ENCODE measurements around the gene CAPN13.

CAPN13 gene

DNA sequence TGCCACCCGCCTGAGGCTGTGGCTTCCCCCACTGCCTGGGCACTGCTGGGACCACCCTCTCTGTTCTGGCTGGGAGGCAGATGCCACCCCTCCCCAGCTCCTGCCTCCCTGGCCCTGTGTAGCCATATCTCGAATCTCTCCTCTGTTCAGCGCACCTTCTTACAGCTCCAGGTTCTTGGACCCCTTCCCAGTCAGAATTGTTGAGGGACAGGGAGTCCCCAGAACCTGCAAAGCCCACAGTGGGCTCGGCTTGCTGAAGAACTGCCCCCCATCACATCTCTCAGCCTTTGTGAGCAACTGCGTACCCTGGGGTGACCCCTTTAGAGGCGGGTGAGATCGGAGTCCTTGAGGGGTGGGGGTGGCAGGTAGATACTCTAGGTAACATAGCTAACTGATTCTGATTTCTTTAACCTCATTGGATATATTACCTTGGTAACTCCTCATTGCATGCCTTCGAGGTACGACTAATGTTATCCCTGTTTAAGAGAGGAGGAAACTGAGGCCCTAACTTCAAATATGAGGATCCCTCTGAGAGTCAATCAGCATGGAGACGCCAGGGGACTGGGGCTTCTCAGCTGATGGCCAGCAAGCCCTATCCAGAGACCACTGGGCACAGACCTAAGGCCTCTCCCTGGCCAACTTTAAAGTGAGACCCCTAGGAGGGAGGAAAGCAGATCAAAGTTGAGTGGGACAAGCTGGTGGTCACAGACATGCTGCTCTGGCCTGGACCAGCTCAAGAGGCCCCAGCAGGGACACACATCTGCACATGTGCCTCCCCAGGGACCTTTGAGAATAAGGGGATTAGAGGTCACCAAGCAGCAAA, 101.3 kb downstream of the CAPN13 start:
- peaks cover 12% of the 10 kb centered on the region for H3K27me3 ChIP-seq (ENCODE audit: insufficient read depth, low read length, poor library complexity, severe bottlenecking)
- no peaks in the 10 kb centered on the region for H3K4me1 ChIP-seq (ENCODE audit: insufficient read depth, low read length, poor library complexity, severe bottlenecking)
- no peaks in the 10 kb centered on the region for H3K9me2 ChIP-seq (replicated peaks; ENCODE audit: low read depth, low read length)
- no peak overlapping the region for H3K4me3 ChIP-seq (ENCODE audit: low read length, poor library complexity, severe bottlenecking)
- H2AFZ ChIP-seq (ENCODE audit: low read length): no peak overlapping the region
- no peaks in the 10 kb centered on the region for H3F3A ChIP-seq (ENCODE audit: low read depth)
- no peak overlapping the region for H3K4me2 ChIP-seq (ENCODE audit: low read depth, low read length, poor library complexity, severe bottlenecking)
- H3K79me2 ChIP-seq (ENCODE audit: insufficient read depth, low read length): no peaks in the 10 kb centered on the region
- no peak overlapping the region for H3K9ac ChIP-seq (ENCODE audit: low read depth, low read length, poor library complexity, severe bottlenecking)
- no peaks in the 10 kb centered on the region for H3K36me3 ChIP-seq (ENCODE audit: insufficient read depth, low read length)
- peaks cover 15% of the 10 kb centered on the region for H3K9me3 ChIP-seq (ENCODE audit: insufficient read depth, low read depth, low read length)
- no peaks in the 10 kb centered on the region for H4K20me1 ChIP-seq (ENCODE audit: insufficient read depth, low read length, poor library complexity, severe bottlenecking)
- TF ChIP-seq, protein P1, sequence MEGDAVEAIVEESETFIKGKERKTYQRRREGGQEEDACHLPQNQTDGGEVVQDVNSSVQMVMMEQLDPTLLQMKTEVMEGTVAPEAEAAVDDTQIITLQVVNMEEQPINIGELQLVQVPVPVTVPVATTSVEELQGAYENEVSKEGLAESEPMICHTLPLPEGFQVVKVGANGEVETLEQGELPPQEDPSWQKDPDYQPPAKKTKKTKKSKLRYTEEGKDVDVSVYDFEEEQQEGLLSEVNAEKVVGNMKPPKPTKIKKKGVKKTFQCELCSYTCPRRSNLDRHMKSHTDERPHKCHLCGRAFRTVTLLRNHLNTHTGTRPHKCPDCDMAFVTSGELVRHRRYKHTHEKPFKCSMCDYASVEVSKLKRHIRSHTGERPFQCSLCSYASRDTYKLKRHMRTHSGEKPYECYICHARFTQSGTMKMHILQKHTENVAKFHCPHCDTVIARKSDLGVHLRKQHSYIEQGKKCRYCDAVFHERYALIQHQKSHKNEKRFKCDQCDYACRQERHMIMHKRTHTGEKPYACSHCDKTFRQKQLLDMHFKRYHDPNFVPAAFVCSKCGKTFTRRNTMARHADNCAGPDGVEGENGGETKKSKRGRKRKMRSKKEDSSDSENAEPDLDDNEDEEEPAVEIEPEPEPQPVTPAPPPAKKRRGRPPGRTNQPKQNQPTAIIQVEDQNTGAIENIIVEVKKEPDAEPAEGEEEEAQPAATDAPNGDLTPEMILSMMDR (conservative IDR thresholded peaks at IDR 0.05; ENCODE audit: low read length): no peak

DNA sequence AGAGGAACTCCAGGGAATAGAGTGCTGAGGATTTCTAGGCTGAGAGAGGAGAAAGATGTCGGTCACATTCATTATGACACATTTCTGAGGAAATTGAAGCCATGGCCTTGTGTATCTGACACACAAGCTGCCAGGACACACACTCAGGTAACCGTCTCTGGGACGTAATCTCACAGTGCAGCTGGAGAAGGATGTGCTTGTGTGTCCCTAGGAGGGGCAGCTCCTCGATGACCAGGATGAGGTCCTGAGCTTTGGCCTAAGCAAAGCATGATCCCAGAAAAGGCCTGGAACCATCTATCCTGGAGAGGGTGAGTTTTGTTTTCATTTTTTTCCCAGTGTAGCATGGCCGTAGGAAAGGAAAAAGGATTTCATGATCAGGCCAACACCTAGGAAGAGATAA, 102.2 kb downstream of the CAPN13 start:
- H3K79me2 ChIP-seq (ENCODE audit: insufficient read depth, low read length): no peaks in the 10 kb centered on the region
- H3K4me2 ChIP-seq (ENCODE audit: low read depth, low read length, poor library complexity, severe bottlenecking): no peak overlapping the region
- H3K36me3 ChIP-seq (ENCODE audit: insufficient read depth, low read length): no peaks in the 10 kb centered on the region
- TF ChIP-seq EZH2phosphoT487 (IDR thresholded peaks at IDR 0.05; ENCODE audit: borderline replicate concordance): no peak
- TF ChIP-seq, protein P1 (conservative IDR thresholded peaks at IDR 0.05; ENCODE audit: low read length): no peak
- no peak overlapping the region for H2AFZ ChIP-seq (ENCODE audit: low read length)
- H4K20me1 ChIP-seq (ENCODE audit: insufficient read depth, low read length, poor library complexity, severe bottlenecking): no peaks in the 10 kb centered on the region
- peaks cover 15% of the 10 kb centered on the region for H3K9me3 ChIP-seq (ENCODE audit: insufficient read depth, low read depth, low read length)
- H3F3A ChIP-seq (ENCODE audit: low read depth): no peaks in the 10 kb centered on the region
- no peaks in the 10 kb centered on the region for H3K9me2 ChIP-seq (replicated peaks; ENCODE audit: low read depth, low read length)
- peaks cover 12% of the 10 kb centered on the region for H3K27me3 ChIP-seq (ENCODE audit: insufficient read depth, low read length, poor library complexity, severe bottlenecking)
- no peaks in the 10 kb centered on the region for H3K4me1 ChIP-seq (ENCODE audit: insufficient read depth, low read length, poor library complexity, severe bottlenecking)
- no peak overlapping the region for H3K4me3 ChIP-seq (ENCODE audit: low read length, poor library complexity, severe bottlenecking)
- no peak overlapping the region for H3K9ac ChIP-seq (ENCODE audit: low read depth, low read length, poor library complexity, severe bottlenecking)

DNA sequence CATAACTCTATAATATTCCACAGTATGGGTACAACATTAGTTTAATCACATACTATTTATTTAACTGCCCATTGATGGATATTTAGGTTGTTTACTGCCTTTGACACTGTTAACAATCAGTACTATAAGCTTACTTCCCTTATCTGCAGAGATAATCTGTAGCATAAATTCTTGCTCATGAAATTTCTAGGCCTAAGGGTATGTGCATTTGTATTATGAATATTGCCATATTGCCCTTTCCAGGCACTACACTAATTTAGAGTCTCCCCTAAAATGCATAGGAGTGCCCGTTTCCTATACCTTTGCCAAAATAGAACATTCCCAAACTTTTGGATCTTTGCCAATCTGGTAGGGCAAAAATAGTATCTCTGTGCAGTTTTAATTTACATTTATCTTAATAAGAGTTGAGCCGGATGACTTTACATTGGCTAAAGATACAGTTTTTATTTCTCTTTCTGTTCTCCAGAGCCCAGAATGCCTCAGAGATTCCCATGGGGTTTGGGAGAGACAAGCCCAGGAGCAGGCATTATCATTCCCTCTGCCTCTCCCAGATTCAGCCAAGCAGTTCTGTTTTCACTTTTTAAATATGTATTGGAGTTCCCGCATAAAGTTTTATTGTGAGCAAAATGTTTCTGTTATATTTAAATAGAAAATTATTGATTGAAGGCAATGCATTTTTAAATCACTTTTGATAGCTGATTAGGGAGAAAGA, 102.8 kb downstream of the CAPN13 start:
- no peaks in the 10 kb centered on the region for H3K4me1 ChIP-seq (ENCODE audit: insufficient read depth, low read length, poor library complexity, severe bottlenecking)
- no peak for TF ChIP-seq EZH2phosphoT487 (IDR thresholded peaks at IDR 0.05; ENCODE audit: borderline replicate concordance)
- TF ChIP-seq, protein P1 (conservative IDR thresholded peaks at IDR 0.05; ENCODE audit: low read length): no peak
- no peak overlapping the region for H2AFZ ChIP-seq (ENCODE audit: low read length)
- no peaks in the 10 kb centered on the region for H3K9me2 ChIP-seq (replicated peaks; ENCODE audit: low read depth, low read length)
- no peak overlapping the region for H3K9ac ChIP-seq (ENCODE audit: low read depth, low read length, poor library complexity, severe bottlenecking)
- H3K9me3 ChIP-seq (ENCODE audit: insufficient read depth, low read depth, low read length): peaks cover 15% of the 10 kb centered on the region
- H3K27me3 ChIP-seq (ENCODE audit: insufficient read depth, low read length, poor library complexity, severe bottlenecking): peaks cover 12% of the 10 kb centered on the region
- no peaks in the 10 kb centered on the region for H3K79me2 ChIP-seq (ENCODE audit: insufficient read depth, low read length)
- no peak overlapping the region for H3K4me2 ChIP-seq (ENCODE audit: low read depth, low read length, poor library complexity, severe bottlenecking)
- H4K20me1 ChIP-seq (ENCODE audit: insufficient read depth, low read length, poor library complexity, severe bottlenecking): no peaks in the 10 kb centered on the region
- H3K4me3 ChIP-seq (ENCODE audit: low read length, poor library complexity, severe bottlenecking): no peak overlapping the region
- H3K36me3 ChIP-seq (ENCODE audit: insufficient read depth, low read length): no peaks in the 10 kb centered on the region
- H3F3A ChIP-seq (ENCODE audit: low read depth): no peaks in the 10 kb centered on the region
